H1 (cell line): ENCODE data around the gene CTBP2. TPM values are rescaled to one million over a fixed set of nuclear protein-coding genes. Genes with fewer than 3 reads are reported as not detected.

Experiments
- CTCF ChIA-PET: fragments of 300-600 bp; sonication (Branson Sonifier 250); formaldehyde crosslinking; loops from one replicate; lab custom pipeline; 2021; ENCODE audit not compliant: partially characterized antibody; lab: Charles Lee
- POLR2A ChIA-PET: fragments of 300-600 bp; sonication (Branson Sonifier 250); formaldehyde crosslinking; loops from one replicate; lab custom pipeline; 2021; ENCODE audit warnings: inconsistent platforms; ENCODE audit not compliant: partially characterized antibody; lab: Charles Lee
- DNase-seq, 2 experiments: peaks; one replicate each; pipeline versions ENCODE4 v3.0.0 to v3.0.0-alpha.2; 2010 to 2022; ENCODE audit warnings: low spot score in 2 of 2, low read depth in 1 of 2, mixed read lengths in 1 of 2
- FAIRE-seq: peaks from 2 replicates; lab custom pipeline; 2011; peaks lifted over from hg19 to GRCh38; lab: Jason Lieb, UNC
- H2AFZ ChIP-seq: 2 replicates; pipeline ENCODE4 v1.8.1; 2012; ENCODE audit warnings: low read length, inconsistent platforms
- H2AK5ac ChIP-seq: 2 replicates; pipeline ENCODE4 v1.6.1; 2013; ENCODE audit warnings: low read depth, low read length
- H2BK120ac ChIP-seq: replicated peaks from 2 replicates; pipeline ENCODE3; 2013; ENCODE audit warnings: low read depth, low read length, inconsistent platforms
- H2BK12ac ChIP-seq: 2 replicates; pipeline ENCODE4 v1.6.1; 2013; ENCODE audit warnings: low read depth, low read length
- H2BK15ac ChIP-seq: 2 replicates; pipeline ENCODE4 v1.6.1; 2013; ENCODE audit warnings: low read length
- H2BK20ac ChIP-seq: 2 replicates; pipeline ENCODE4 v1.6.1; 2013; ENCODE audit warnings: low read length
- H2BK5ac ChIP-seq: 2 replicates; pipeline ENCODE4 v1.6.1; 2013; ENCODE audit warnings: low read depth, low read length
- H3K14ac ChIP-seq: 2 replicates; pipeline ENCODE4 v1.6.1; 2013; ENCODE audit warnings: inconsistent platforms; ENCODE audit not compliant: insufficient read length
- H3K18ac ChIP-seq: 2 replicates; pipeline ENCODE4 v1.6.1; 2013; ENCODE audit warnings: low read length; ENCODE audit errors: extremely low read depth
- H3K23ac ChIP-seq: 2 replicates; pipeline ENCODE4 v1.6.1; 2013; ENCODE audit warnings: inconsistent platforms; ENCODE audit not compliant: insufficient read length
- H3K23me2 ChIP-seq: 2 replicates; pipeline ENCODE4 v1.6.1; 2013; ENCODE audit warnings: low read depth, low read length
- H3K27ac ChIP-seq: 2 replicates; pipeline ENCODE4 v1.6.1; 2011; ENCODE audit warnings: low read depth, low read length, inconsistent platforms
- H3K27me3 ChIP-seq, 4 experiments: replicated peaks in 1 of 4; 1 replicate in 1 of 4; 2 replicates in 3 of 4; pipeline versions ENCODE4 v1.6.1 to v1.8.1; 2011 to 2013; ENCODE audit warnings: low read length in 3 of 4, mild to moderate bottlenecking in 3 of 4, inconsistent platforms in 2 of 4, mixed read lengths in 2 of 4, moderate library complexity in 1 of 4; ENCODE audit not compliant: control insufficient read depth in 3 of 4, insufficient read depth in 3 of 4; ENCODE audit errors: extremely low read depth in 1 of 4
- H3K36me3 ChIP-seq, 4 experiments: 2 replicates each; pipeline versions ENCODE4 v1.6.1 to v1.8.1; 2011 to 2013; ENCODE audit warnings: mild to moderate bottlenecking in 4 of 4, low read length in 3 of 4, moderate library complexity in 2 of 4, control low read depth in 1 of 4, inconsistent platforms in 1 of 4; ENCODE audit not compliant: insufficient read depth in 4 of 4, control insufficient read depth in 2 of 4
- H3K4ac ChIP-seq: replicated peaks from 2 replicates; pipeline ENCODE3; 2013; ENCODE audit warnings: low read length, low read depth, mixed read lengths, inconsistent platforms; ENCODE audit not compliant: insufficient read length
- H3K4me1 ChIP-seq, 4 experiments: replicated peaks in 1 of 4; 1 replicate in 1 of 4; 2 replicates in 3 of 4; pipeline versions ENCODE4 v1.6.1 to v1.8.1; 2011 to 2013; ENCODE audit warnings: low read length in 3 of 4, inconsistent platforms in 2 of 4, mixed read lengths in 1 of 4; ENCODE audit not compliant: insufficient read depth in 4 of 4, control insufficient read depth in 3 of 4
- H3K4me2 ChIP-seq, 2 experiments: 2 replicates each; pipeline versions ENCODE4 v1.6.1 to v1.8.1; 2011 to 2013; ENCODE audit warnings: low read depth in 2 of 2, low read length in 2 of 2, control low read depth in 1 of 2, inconsistent platforms in 1 of 2, mild to moderate bottlenecking in 1 of 2; ENCODE audit not compliant: insufficient read depth in 1 of 2
- H3K4me3 ChIP-seq, 4 experiments: fragments of 200-600, 300-600 bp in 1 of 4; sonication (generic), shearing (Covaris generic), sonication (Bioruptor Twin) in 1 of 4; 2 replicates each; pipeline versions ENCODE4 v1.5.1 to v1.8.1; 2011 to 2016; ENCODE audit warnings: low read length in 4 of 4, low read depth in 3 of 4, control low read depth in 2 of 4, inconsistent platforms in 2 of 4, mild to moderate bottlenecking in 2 of 4, mixed read lengths in 1 of 4, moderate library complexity in 1 of 4; ENCODE audit not compliant: insufficient read depth in 2 of 4; ENCODE audit errors: extremely low read depth in 1 of 4
- H3K56ac ChIP-seq: replicated peaks from 2 replicates; pipeline ENCODE3; 2013; ENCODE audit warnings: low read depth, mild to moderate bottlenecking, mixed read lengths, low read length, inconsistent platforms; ENCODE audit not compliant: insufficient read length
- H3K79me1 ChIP-seq: 2 replicates; pipeline ENCODE4 v1.6.1; 2013; ENCODE audit warnings: low read depth, low read length, control low read depth
- H3K79me2 ChIP-seq, 2 experiments: 2 replicates each; pipeline versions ENCODE4 v1.6.1 to v1.8.1; 2012 to 2013; ENCODE audit warnings: low read length in 2 of 2, mild to moderate bottlenecking in 2 of 2, inconsistent platforms in 1 of 2; ENCODE audit not compliant: insufficient read depth in 2 of 2, control insufficient read depth in 1 of 2
- H3K9ac ChIP-seq, 4 experiments: replicated peaks in 1 of 4; 1 replicate in 1 of 4; 2 replicates in 3 of 4; pipeline versions ENCODE4 v1.6.1 to v1.8.1; 2011 to 2013; ENCODE audit warnings: low read depth in 3 of 4, low read length in 3 of 4, control low read depth in 2 of 4, mild to moderate bottlenecking in 2 of 4, moderate library complexity in 2 of 4, inconsistent platforms in 1 of 4; ENCODE audit errors: extremely low read depth in 1 of 4
- H3K9me3 ChIP-seq, 2 experiments: 2 replicates each; pipeline versions ENCODE4 v1.6.1 to v1.8.1; 2012 to 2013; ENCODE audit warnings: mild to moderate bottlenecking in 2 of 2, moderate library complexity in 2 of 2, control low read depth in 1 of 2, inconsistent platforms in 1 of 2, low read depth in 1 of 2, low read length in 1 of 2, mixed read lengths in 1 of 2; ENCODE audit not compliant: insufficient read depth in 2 of 2
- H4K20me1 ChIP-seq, 2 experiments: replicated peaks in 1 of 2; 2 replicates each; pipeline versions ENCODE3 to v1.8.1; 2011 to 2013; ENCODE audit warnings: inconsistent platforms in 2 of 2, low read length in 2 of 2, mild to moderate bottlenecking in 1 of 2; ENCODE audit not compliant: insufficient read depth in 2 of 2, control insufficient read depth in 1 of 2
- H4K5ac ChIP-seq: 2 replicates; pipeline ENCODE4 v1.6.1; 2013; ENCODE audit warnings: low read length, low read depth, mixed read lengths, inconsistent platforms; ENCODE audit not compliant: insufficient read length
- H4K8ac ChIP-seq: 2 replicates; pipeline ENCODE4 v1.8.0; 2013; ENCODE audit warnings: mild to moderate bottlenecking, moderate library complexity, low read length, inconsistent platforms; ENCODE audit not compliant: insufficient read depth; ENCODE audit errors: extremely low read depth
- H4K91ac ChIP-seq: replicated peaks from 2 replicates; pipeline ENCODE3; 2013; ENCODE audit warnings: low read length, mixed read lengths, inconsistent platforms; ENCODE audit not compliant: insufficient read length
- CTBP2 ChIP-seq: IDR thresholded peaks from 2 replicates; pipeline ENCODE4 v1.7.0; 2011; ENCODE audit warnings: borderline replicate concordance, mild to moderate bottlenecking, moderate library complexity, mixed read lengths, low read length; ENCODE audit not compliant: insufficient read depth, insufficient read length
- EP300 ChIP-seq, 2 experiments: IDR thresholded peaks; 1 replicate in 1 of 2; 2 replicates in 1 of 2; pipeline ENCODE4 v1.6.1; 2011 to 2012; ENCODE audit warnings: low read depth in 2 of 2, low read length in 2 of 2, mild to moderate bottlenecking in 2 of 2, borderline replicate concordance in 1 of 2, inconsistent platforms in 1 of 2, moderate library complexity in 1 of 2
- JUND ChIP-seq: IDR thresholded peaks from 2 replicates; pipeline ENCODE4 v1.6.1; 2011; ENCODE audit warnings: mild to moderate bottlenecking, improper control_type of control experiment, low read length
- RAD21 ChIP-seq, 2 experiments: IDR thresholded peaks in 1 of 2; conservative IDR thresholded peaks in 1 of 2; 2 replicates each; pipeline ENCODE4 v1.6.1; 2011; ENCODE audit warnings: low read depth in 2 of 2, low read length in 2 of 2, improper control_type of control experiment in 1 of 2, inconsistent platforms in 1 of 2, mild to moderate bottlenecking in 1 of 2, moderate library complexity in 1 of 2
- RBBP5 ChIP-seq: IDR thresholded peaks from 2 replicates; pipeline ENCODE4 v1.7.1; 2012; ENCODE audit warnings: low read depth, mild to moderate bottlenecking, inconsistent platforms, low read length, moderate library complexity, borderline replicate concordance
- SAP30 ChIP-seq: fragments of 300-600 bp; sonication (generic); IDR thresholded peaks from 2 replicates; pipeline ENCODE4 v1.7.1; 2012; ENCODE audit warnings: low read length, moderate library complexity, mild to moderate bottlenecking, inconsistent platforms; ENCODE audit not compliant: insufficient read depth, insufficient replicate concordance
- SIN3A ChIP-seq, 2 experiments: IDR thresholded peaks in 1 of 2; conservative IDR thresholded peaks in 1 of 2; 2 replicates each; pipeline ENCODE4 v1.6.1; 2011 to 2012; ENCODE audit warnings: low read length in 2 of 2, improper control_type of control experiment in 1 of 2, low read depth in 1 of 2, mild to moderate bottlenecking in 1 of 2
- SP4 ChIP-seq: IDR thresholded peaks from 2 replicates; pipeline ENCODE4 v1.6.1; 2012; ENCODE audit warnings: low read length, inconsistent platforms
- WGBS, 2 experiments: shearing (Covaris generic) in 1 of 2; methylation state at CpG; one replicate each; pipeline versions ENCODE4 v1.1.6 to v1.1.7; 2013 to 2015; ENCODE audit warnings: low lambda C conversion rate in 2 of 2, mixed read lengths in 2 of 2, inconsistent platforms in 1 of 2, low coverage in 1 of 2, missing lambda C conversion rate in 1 of 2; ENCODE audit not compliant: insufficient replicate concordance in 2 of 2, insufficient coverage in 1 of 2, insufficient read length in 1 of 2; ENCODE audit errors: extremely low coverage in 1 of 2, missing lambda C conversion rate in 1 of 2; 5-methylcytosine and 5-hydroxymethylcytosine counted together
- polyA plus RNA-seq, 7 experiments: library from polyadenylated mRNA; depleted of rRNA in 3 of 7; stranded (reverse) in 5 of 7; unstranded in 2 of 7; fragments of >200 nt in 5 of 7; fragments of 200-250 nt in 2 of 7; gene quantifications; 1 replicate in 5 of 7; 2 replicates in 1 of 7; 4 replicates in 1 of 7; pipeline versions ENCODE4 v1.2.1 to v1.2.3, GENCODE V29; 2011 to 2013; ENCODE audit warnings: missing spikeins in 2 of 7, mixed read lengths in 2 of 7
- total RNA-seq: library from RNA; stranded (reverse); fragmentation: NEBNext Ultra II Directional; extraction: Animal tissue kit (Norgen Biotek cat#: 25700); gene quantifications from 2 replicates; pipeline ENCODE4 v1.2.1, GENCODE V29; 2021

CTBP2 gene
- total and polyA plus RNA-seq, 2 of the 8 experiments (the other 6 are each of a cell fraction or from before 2014, with no cell fraction given) = 208 to 221 TPM

DNA sequence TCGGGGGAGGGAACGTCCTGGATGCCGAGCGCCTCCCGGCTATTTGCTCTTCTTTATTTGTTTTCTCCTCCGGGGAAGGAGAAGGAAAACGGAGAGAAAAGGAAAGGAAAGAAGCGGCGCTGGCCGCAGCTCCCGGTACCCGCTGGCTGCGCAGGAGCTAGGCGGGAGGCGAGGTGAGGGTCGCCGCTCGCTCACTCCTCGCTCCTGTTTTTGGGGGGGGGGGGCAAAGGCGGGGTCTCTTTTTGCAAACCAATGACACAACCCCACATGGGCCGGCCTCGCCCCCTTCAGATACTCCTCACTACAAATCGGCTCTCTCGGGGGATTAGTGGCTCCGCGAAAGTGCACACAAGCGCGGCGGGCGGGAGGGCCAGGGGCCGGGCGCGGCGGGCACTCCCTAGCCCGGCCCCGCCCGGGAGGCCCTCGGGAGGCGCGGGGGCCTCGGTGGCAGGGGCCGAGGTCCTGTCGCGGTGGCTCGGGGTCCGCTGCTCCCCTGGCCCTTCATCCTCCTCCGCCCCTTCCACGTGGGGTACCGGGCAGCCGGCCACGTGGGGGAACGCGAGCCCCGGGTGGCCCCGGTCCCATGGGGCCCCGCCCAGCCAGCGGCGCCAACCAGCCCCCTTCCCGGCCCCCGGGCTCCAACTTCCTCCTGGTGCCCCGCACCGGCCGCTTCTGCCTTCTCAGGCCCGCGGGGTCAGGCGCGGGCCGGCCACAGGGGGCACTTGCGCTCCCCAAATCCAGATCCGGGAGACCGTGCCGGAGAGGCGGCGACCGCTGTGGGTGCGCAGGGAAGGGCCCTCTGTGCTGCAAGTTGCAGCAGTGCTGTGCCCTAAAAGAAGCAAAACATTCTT, 718 bp upstream of the CTBP2 start:
- Histone ChIP-seq H3K4me2 (peak overlapping the region; percentile 88 to 93), H3K27ac (peak overlapping the region; percentile 62; the same call in 1 of the 2 replicates), H3K79me2 (peaks cover 27 to 44% of the 10 kb centered on the region in 2 experiments), H3K56ac (peak overlapping the region; percentile 94), H3K4me3 (peak overlapping the region; percentile 71 to 95 (median 82)), H3K9ac (peak overlapping the region; percentile 58 to 72 (median 66); a peak in 6 of 7 replicates), H2AK5ac (no peak overlapping the region), H2BK120ac (no peak overlapping the region), H4K5ac (peak overlapping the region; percentile 87), H3K18ac (peak overlapping the region; percentile 99), H3K23me2 (peaks cover 13% of the 10 kb centered on the region; the same call in 1 of the 2 replicates), H4K8ac (peak overlapping the region; percentile 88), H2BK15ac (no peak overlapping the region), H2BK5ac (peak overlapping the region; percentile 69), H3K27me3 (no peaks in the 10 kb centered on the region), H3K23ac (no peak overlapping the region), H4K20me1 (peaks cover 0 to 4% of the 10 kb centered on the region in 2 experiments), H3K9me3 (no peaks in the 10 kb centered on the region), H3K4me1 (peaks cover 3 to 11% (median 6%) of the 10 kb centered on the region in 4 experiments), H3K79me1 (no peaks in the 10 kb centered on the region), H3K4ac (peak overlapping the region; percentile 69), H2BK20ac (no peak overlapping the region), H3K36me3 (peaks cover 0 to 5% (median 2%) of the 10 kb centered on the region in 4 experiments; a peak in 2 of 8 replicates), H2BK12ac (0 out of 2 replicates have a peak overlapping the region, but pooled peaks have one; percentile 39), H2AFZ (no peak overlapping the region), H4K91ac (peak overlapping the region; percentile 84), H3K14ac (no peak overlapping the region)
- FAIRE-seq = no peak
- WGBS, 2 experiments = 1% methylated on average over 27 of the region's 76 CpGs; no CpG with 5 or more reads in 1 of the 2 experiments
- peak; percentile 62 to 86 for DNase-seq
- ChIA-PET CTCF (interaction anchor here (0.6 to 1.1 kb wide), 5 partner anchors 17 to 424 kb away, joined by 3 to 4 read pairs (median 4); no protein-coding TSS in a partner anchor), POLR2A (interaction anchor here (0.6 to 3.3 kb wide), 12 partner anchors 9 to 628 kb away, joined by 3 to 22 read pairs (median 3); no protein-coding TSS in a partner anchor)
- TF ChIP-seq RAD21 (IDR thresholded peaks at IDR 0.05 in 1 of 2, conservative IDR thresholded peaks at IDR 0.05 in 1 of 2; ENCODE audit: low read depth in 2 of 2, low read length in 2 of 2) (peak; percentile 45 to 72; a peak in 3 of 4 replicates), SIN3A (conservative IDR thresholded peaks at IDR 0.05 in 1 of 2, IDR thresholded peaks at IDR 0.05 in 1 of 2; ENCODE audit: low read depth in 1 of 2, low read length in 2 of 2) (no peak), EP300 (IDR thresholded peaks at IDR 0.05; ENCODE audit: borderline replicate concordance in 1 of 2, low read depth in 2 of 2, low read length in 2 of 2) (no peak), SP4 (no peak), CTBP2 (peak; percentile 83), SAP30 (no peak), RBBP5 (no peak; the same call in none of the 2 replicates), JUND (no peak)
